Activated naive CD4-positive, alpha-beta T cell treated with anti-CD3 and anti-CD28 coated beads for 36 hours (primary cell): ENCODE measurements around the gene KISS1. TPM values are rescaled to one million over a fixed set of nuclear protein-coding genes. Genes with fewer than 3 reads are reported as not detected.

Experiments
- CTCF ChIA-PET: fragments of 350-600 bp; sonication (Branson Sonifier 250); formaldehyde crosslinking; loops from one replicate; lab custom pipeline; 2021; ENCODE audit warnings: antibody characterized with exemption; lab: Charles Lee
- DNase-seq: peaks from one replicate; pipeline ENCODE4 v3.0.0-alpha.2; 2020
- H3K27ac Mint-ChIP-seq: one replicate; pipeline ENCODE4 v1.8.0; 2021; ENCODE audit warnings: mild to moderate bottlenecking, mixed read lengths
- H3K27me3 Mint-ChIP-seq: one replicate; pipeline ENCODE4 v1.8.0; 2021; ENCODE audit warnings: low read depth, mixed read lengths
- H3K36me3 Mint-ChIP-seq: one replicate; pipeline ENCODE4 v1.8.0; 2021; ENCODE audit warnings: low read depth, mixed read lengths
- H3K4me1 Mint-ChIP-seq: one replicate; pipeline ENCODE4 v1.8.0; 2021; ENCODE audit warnings: low read depth, mixed read lengths
- H3K4me3 Mint-ChIP-seq: one replicate; pipeline ENCODE4 v1.8.0; 2021; ENCODE audit warnings: mild to moderate bottlenecking, moderate library complexity, mixed read lengths
- H3K9me3 Mint-ChIP-seq: one replicate; pipeline ENCODE4 v1.8.0; 2021; ENCODE audit warnings: mixed read lengths
- intact Hi-C: fragments of 100-400 bp; cut with micrococcal nuclease; formaldehyde crosslinking; loops from one replicate; pipeline ENCODE4 v1.15.1; 2023
- total RNA-seq, 2 experiments: library from RNA; stranded (reverse); gene quantifications; one replicate each; pipeline ENCODE4 v1.2.3, GENCODE V29; 2021

KISS1 gene
- total RNA-seq, 2 experiments from 2014 or later: not detected

GRCh38 chr1:204149635-204150565 is 46.4 kb downstream of the KISS1 start:
- Mint-ChIP-seq H3K36me3 (no peaks in the 10 kb centered on the region), H3K9me3 (no peaks in the 10 kb centered on the region), H3K27ac (no peak overlapping the region), H3K27me3 (no peaks in the 10 kb centered on the region), H3K4me1 (no peaks in the 10 kb centered on the region), H3K4me3 (peak overlapping the region; percentile 13)
- no peak for DNase-seq
- intact Hi-C loops: no loop called here
- CTCF ChIA-PET: interaction anchor here (1.0 to 1.2 kb wide), 3 partner anchors 9 to 248 kb away, joined by 3 read pairs; no protein-coding TSS in a partner anchor

DNA sequence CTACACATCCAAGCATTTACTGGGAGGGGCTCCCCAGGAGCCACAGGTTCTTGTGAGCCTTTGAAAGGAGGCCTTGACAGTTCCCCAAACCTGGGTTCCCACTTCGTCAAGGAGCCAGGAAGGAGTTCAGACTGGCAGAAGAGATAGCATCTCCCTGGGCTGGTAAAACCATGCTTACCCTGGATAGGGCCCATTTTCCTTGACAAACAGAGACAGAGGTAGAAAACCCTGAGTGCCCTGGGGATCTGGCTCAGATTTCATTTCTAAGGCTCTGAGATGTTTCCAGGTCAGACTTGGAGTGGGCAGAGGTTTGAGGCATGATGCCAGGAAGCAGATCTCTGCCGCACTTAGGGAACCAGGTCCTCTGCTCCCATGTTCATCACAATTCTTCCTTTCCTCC is 47.2 kb downstream of the KISS1 start:
- Mint-ChIP-seq H3K9me3 (no peaks in the 10 kb centered on the region), H3K36me3 (no peaks in the 10 kb centered on the region), H3K4me1 (no peaks in the 10 kb centered on the region), H3K4me3 (no peak overlapping the region), H3K27ac (no peak overlapping the region), H3K27me3 (no peaks in the 10 kb centered on the region)
- intact Hi-C loops: no loop called here
- DNase-seq: no peak
- CTCF ChIA-PET: interaction anchor here (1.2 kb wide), 1 partner anchor 249 kb away, joined by 3 read pairs; no protein-coding TSS in a partner anchor

DNA sequence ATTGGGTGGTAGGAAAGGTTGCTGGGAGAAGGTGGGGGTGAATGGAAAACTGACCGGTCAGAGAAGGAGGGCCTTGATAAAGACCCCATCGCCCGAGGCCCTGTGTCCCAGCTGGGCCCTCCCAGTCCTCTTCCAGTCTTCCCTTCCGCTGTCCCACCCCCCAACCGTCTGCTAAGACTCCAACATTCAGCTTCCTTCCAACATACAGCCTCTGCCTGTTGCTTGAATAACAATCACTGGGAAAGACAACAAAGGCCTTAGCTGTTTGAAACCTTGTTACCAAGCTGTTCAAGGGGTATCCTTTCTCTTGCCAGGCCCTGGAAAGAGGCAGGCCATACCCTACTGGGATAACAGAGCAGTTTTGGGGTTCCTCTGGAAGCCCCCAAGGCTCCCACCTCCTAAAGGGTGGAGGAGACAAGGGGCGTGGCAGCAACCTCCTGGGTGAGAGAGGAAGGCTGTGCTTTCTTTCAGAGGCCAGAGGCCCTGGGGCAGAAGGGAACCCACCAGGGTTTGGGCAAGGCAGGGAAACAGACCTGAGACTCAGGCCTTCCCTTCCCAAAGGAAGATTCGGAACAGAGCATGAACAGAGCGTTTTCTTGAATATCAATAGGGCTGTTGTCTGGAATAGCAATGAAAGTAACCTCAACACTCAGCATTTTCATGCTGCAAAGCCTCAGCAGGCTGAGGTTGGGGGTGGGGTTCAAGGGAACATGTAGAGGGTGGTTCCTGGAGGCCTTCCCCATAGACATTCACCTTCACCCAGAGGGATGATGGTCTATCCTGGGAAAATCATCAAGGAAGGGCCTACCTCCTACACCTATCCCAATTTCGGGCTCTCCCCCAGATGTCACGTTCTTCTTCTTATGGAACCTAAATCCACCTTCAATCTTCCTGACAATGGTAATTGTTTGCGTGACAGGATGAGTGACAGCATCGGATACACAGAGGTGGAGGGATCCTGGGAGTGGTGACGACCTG is 48.6 kb downstream of the KISS1 start:
- peak overlapping the region; percentile 28 for H3K27ac Mint-ChIP-seq

DNA sequence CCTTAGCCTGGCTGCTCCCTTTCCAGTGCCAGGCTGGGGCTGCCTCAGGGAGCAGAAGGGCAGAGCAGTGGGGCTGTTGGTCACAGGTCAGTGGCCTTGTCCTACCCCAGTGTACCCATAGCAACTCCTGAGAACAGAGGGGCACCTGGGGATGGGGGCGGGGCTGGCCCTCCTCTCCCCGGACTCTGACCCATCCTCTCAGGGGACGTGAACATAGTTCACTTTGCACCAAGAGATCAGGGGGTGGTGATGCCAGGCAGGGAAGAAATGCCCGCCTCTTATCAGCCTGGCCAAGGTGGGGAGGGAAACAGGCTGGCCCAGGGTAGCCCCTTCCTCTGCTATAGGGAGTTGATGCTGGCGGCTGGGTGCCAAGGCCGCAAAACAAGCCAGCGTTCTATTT is 49.3 kb downstream of the KISS1 start:
- Mint-ChIP-seq H3K9me3 (no peaks in the 10 kb centered on the region), H3K4me3 (no peak overlapping the region), H3K4me1 (no peaks in the 10 kb centered on the region), H3K27me3 (no peaks in the 10 kb centered on the region), H3K36me3 (no peaks in the 10 kb centered on the region), H3K27ac (no peak overlapping the region)
- intact Hi-C loops: no loop called here
- DNase-seq: no peak
- CTCF ChIA-PET: interaction anchor here (0.5 kb wide), 1 partner anchor 19 kb away, joined by 3 read pairs; no protein-coding TSS in a partner anchor

More for the DNA sequence above, 48.6 kb downstream of the KISS1 start:
- Mint-ChIP-seq H3K4me3 (no peak overlapping the region), H3K4me1 (no peaks in the 10 kb centered on the region), H3K9me3 (no peaks in the 10 kb centered on the region), H3K36me3 (no peaks in the 10 kb centered on the region), H3K27me3 (no peaks in the 10 kb centered on the region)
- no peak for DNase-seq
- intact Hi-C loops: no loop called here
- CTCF ChIA-PET: interaction anchor here (0.5 to 0.6 kb wide), 2 partner anchors 17 to 18 kb away, joined by 3 read pairs; no protein-coding TSS in a partner anchor

DNA sequence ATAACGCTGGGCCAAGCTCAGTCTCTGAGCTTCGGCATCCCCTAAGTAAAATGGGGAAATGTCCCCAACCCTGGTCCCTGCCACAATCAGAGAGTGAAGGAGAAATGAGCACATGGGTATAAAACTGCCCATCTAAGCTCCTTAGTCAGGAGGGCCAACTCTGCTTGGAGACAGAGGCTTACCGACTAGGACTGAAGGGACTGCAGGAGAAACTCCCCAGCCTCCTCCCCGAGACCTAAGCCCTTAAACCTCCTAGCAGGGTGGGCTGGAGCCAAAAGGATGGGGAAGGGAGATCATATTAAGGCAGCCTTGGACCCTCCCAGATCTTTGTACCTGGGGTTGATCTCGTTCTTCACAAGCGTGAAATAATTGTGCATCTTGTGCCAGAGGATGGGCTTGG is 50.0 kb downstream of the KISS1 start:
- Mint-ChIP-seq H3K27ac (no peak overlapping the region), H3K9me3 (no peaks in the 10 kb centered on the region), H3K4me3 (no peak overlapping the region), H3K36me3 (no peaks in the 10 kb centered on the region), H3K4me1 (no peaks in the 10 kb centered on the region), H3K27me3 (no peaks in the 10 kb centered on the region)
- DNase-seq: no peak
- intact Hi-C loops: no loop called here
- CTCF ChIA-PET: no interaction called here

- CTCF ChIA-PET: interaction anchor here (1.0 to 1.8 kb wide), 2 partner anchors 16 to 62 kb away, joined by 3 to 7 read pairs; no protein-coding TSS in a partner anchor
Observed at GRCh38 chr1:204145033-204145504, 51.2 kb downstream of the KISS1 start.

GRCh38 chr1:204143276-204144041 is 52.8 kb downstream of the KISS1 start:
- DNase-seq: no peak
- CTCF ChIA-PET: interaction anchor here (0.6 to 1.8 kb wide), 4 partner anchors 14 to 278 kb away, joined by 3 to 7 read pairs (median 4); no protein-coding TSS in a partner anchor
- intact Hi-C loops: no loop called here
- Mint-ChIP-seq H3K27me3 (no peaks in the 10 kb centered on the region), H3K9me3 (no peaks in the 10 kb centered on the region), H3K4me1 (no peaks in the 10 kb centered on the region), H3K36me3 (no peaks in the 10 kb centered on the region), H3K4me3 (no peak overlapping the region), H3K27ac (no peak overlapping the region)

More at GRCh38 chr1:204145033-204145504, 51.2 kb downstream of the KISS1 start:
- H3K4me3 Mint-ChIP-seq: no peak overlapping the region
- no peak overlapping the region for H3K27ac Mint-ChIP-seq
- no peaks in the 10 kb centered on the region for H3K27me3 Mint-ChIP-seq
- DNase-seq: no peak
- no peaks in the 10 kb centered on the region for H3K36me3 Mint-ChIP-seq
- H3K4me1 Mint-ChIP-seq: no peaks in the 10 kb centered on the region
- H3K9me3 Mint-ChIP-seq: no peaks in the 10 kb centered on the region
- intact Hi-C loops: no loop called here

GRCh38 chr1:204142032-204142974 is 54.0 kb downstream of the KISS1 start:
- intact Hi-C loops: no loop called here
- no peaks in the 10 kb centered on the region for H3K4me1 Mint-ChIP-seq
- H3K4me3 Mint-ChIP-seq: no peak overlapping the region
- H3K27me3 Mint-ChIP-seq: no peaks in the 10 kb centered on the region
- no peak for DNase-seq
- H3K27ac Mint-ChIP-seq: no peak overlapping the region
- H3K36me3 Mint-ChIP-seq: no peaks in the 10 kb centered on the region
- CTCF ChIA-PET: interaction anchor here (0.6 to 1.5 kb wide), 4 partner anchors 13 to 276 kb away, joined by 3 to 4 read pairs (median 4); no protein-coding TSS in a partner anchor
- H3K9me3 Mint-ChIP-seq: no peaks in the 10 kb centered on the region

- Mint-ChIP-seq H3K9me3 (no peaks in the 10 kb centered on the region), H3K36me3 (no peaks in the 10 kb centered on the region), H3K4me3 (no peak overlapping the region), H3K27ac (no peak overlapping the region), H3K4me1 (no peaks in the 10 kb centered on the region), H3K27me3 (no peaks in the 10 kb centered on the region)
- CTCF ChIA-PET: interaction anchor here (0.7 to 1.3 kb wide), 2 partner anchors 9 to 223 kb away, joined by 3 to 4 read pairs; no protein-coding TSS in a partner anchor
- intact Hi-C loops: no loop called here
- no peak for DNase-seq
Observed at GRCh38 chr1:204141131-204141530, 55.2 kb downstream of the KISS1 start.
